Measurements from ENCODE around the gene NCAPD3. TPM values are rescaled to one million over a fixed set of nuclear protein-coding genes. Genes with fewer than 3 reads are reported as not detected.

The NCAPD3 gene
- total RNA-seq, 2 donors from 2014 or later = 4.0 to 5.5 TPM

- Histone ChIP-seq H3K27ac (no peak overlapping the region), H3K27me3 (no peaks in the 10 kb centered on the region), H3K4me3 (no peak overlapping the region), H3K4me1 (no peaks in the 10 kb centered on the region), H3K9me3 (no peaks in the 10 kb centered on the region), H3K36me3 (peaks cover 41% of the 10 kb centered on the region)
- peak; percentile 55 to 70 for TF ChIP-seq CTCF (IDR thresholded peaks at IDR 0.05)
- DNase-seq (ENCODE audit: low spot score) = no peak
These were observed 16.1 kb downstream of the NCAPD3 start for GRCh38 chr11:134207538-134208239.

- Histone ChIP-seq H3K36me3 (peaks cover 50% of the 10 kb centered on the region), H3K4me3 (no peak overlapping the region)
- no peak for DNase-seq (ENCODE audit: low spot score)
These were observed 17.6 kb downstream of the NCAPD3 start for GRCh38 chr11:134206185-134206584.

GRCh38 chr11:134205729-134206128 lies 18.0 kb downstream of the NCAPD3 start:
- H3K36me3 ChIP-seq = peaks cover 50% of the 10 kb centered on the region
- no peaks in the 10 kb centered on the region for H3K9me3 ChIP-seq
- H3K4me1 ChIP-seq = no peaks in the 10 kb centered on the region
- H3K27ac ChIP-seq = no peak overlapping the region
- H3K4me3 ChIP-seq = no peak overlapping the region
- TF ChIP-seq CTCF (IDR thresholded peaks at IDR 0.05) = no peak
- no peaks in the 10 kb centered on the region for H3K27me3 ChIP-seq
- no peak for DNase-seq (ENCODE audit: low spot score)

More at GRCh38 chr11:134206185-134206584, 17.6 kb downstream of the NCAPD3 start:
- Histone ChIP-seq H3K4me1 (no peaks in the 10 kb centered on the region), H3K27me3 (no peaks in the 10 kb centered on the region), H3K9me3 (no peaks in the 10 kb centered on the region), H3K27ac (no peak overlapping the region)
- no peak for TF ChIP-seq CTCF (IDR thresholded peaks at IDR 0.05)

- no peak overlapping the region for H3K27ac ChIP-seq
- no peaks in the 10 kb centered on the region for H3K27me3 ChIP-seq
- no peak for DNase-seq (ENCODE audit: low spot score)
- no peaks in the 10 kb centered on the region for H3K4me1 ChIP-seq
- no peak for TF ChIP-seq CTCF (IDR thresholded peaks at IDR 0.05)
- peaks cover 36% of the 10 kb centered on the region for H3K36me3 ChIP-seq
- H3K9me3 ChIP-seq = no peaks in the 10 kb centered on the region
- no peak overlapping the region for H3K4me3 ChIP-seq
These were observed 21.1 kb downstream of the NCAPD3 start for GRCh38 chr11:134202661-134203060.

GRCh38 chr11:134200688-134201087 lies 23.1 kb downstream of the NCAPD3 start:
- Histone ChIP-seq H3K4me3 (no peak overlapping the region), H3K27me3 (no peaks in the 10 kb centered on the region), H3K27ac (no peak overlapping the region), H3K4me1 (no peaks in the 10 kb centered on the region), H3K9me3 (no peaks in the 10 kb centered on the region), H3K36me3 (peaks cover 28% of the 10 kb centered on the region)
- no peak for TF ChIP-seq CTCF (IDR thresholded peaks at IDR 0.05)
- no peak for DNase-seq (ENCODE audit: low spot score)

- H3K36me3 ChIP-seq = peaks cover 22% of the 10 kb centered on the region
- no peaks in the 10 kb centered on the region for H3K4me1 ChIP-seq
- no peak for DNase-seq (ENCODE audit: low spot score)
- H3K9me3 ChIP-seq = no peaks in the 10 kb centered on the region
- H3K27ac ChIP-seq = no peak overlapping the region
- no peak for TF ChIP-seq CTCF (IDR thresholded peaks at IDR 0.05)
- no peaks in the 10 kb centered on the region for H3K27me3 ChIP-seq
- H3K4me3 ChIP-seq = no peak overlapping the region
These were observed 24.2 kb downstream of the NCAPD3 start for GRCh38 chr11:134199531-134199930.
